Left hindlimb (tissue), 1 donor: Measurements from ENCODE around the gene ZNF500.

ENCODE experiments used
- DNase-seq: peaks from one replicate; pipeline ENCODE4 v3.0.0-alpha.2; 2018

ZNF500 gene

GRCh38 chr16:4766875-4767628, at the start of gene ZNF500:
Gene ZNF500, minus strand, starts transcription at chr16:4767162. Its CDS starts 1,184 bp downstream, at chr16:4765978.
- peak; percentile 98 for DNase-seq

- DNase-seq, result no peak
These were observed 47.7 kb upstream of the ZNF500 start for GRCh38 chr16:4814542-4815173.

GRCh38 chr16:4814046-4814445, 47.1 kb upstream of the ZNF500 start:
- no peak for DNase-seq

GRCh38 chr16:4813251-4814003, 46.5 kb upstream of the ZNF500 start:
- no peak for DNase-seq

- DNase-seq, result no peak
These were observed 44.8 kb upstream of the ZNF500 start for GRCh38 chr16:4811773-4812172.

- no peak for DNase-seq
These were observed 44.3 kb upstream of the ZNF500 start for GRCh38 chr16:4811242-4811641.

GRCh38 chr16:4806280-4806679, 39.3 kb upstream of the ZNF500 start:
- DNase-seq, result no peak

- no peak for DNase-seq
These were observed 38.3 kb upstream of the ZNF500 start for GRCh38 chr16:4805231-4805630.

GRCh38 chr16:4803898-4804762, 37.2 kb upstream of the ZNF500 start:
- DNase-seq, result no peak

- DNase-seq, result no peak
These were observed 36.5 kb upstream of the ZNF500 start for GRCh38 chr16:4803401-4803844.

GRCh38 chr16:4802659-4803287, 35.8 kb upstream of the ZNF500 start:
- DNase-seq, result peak; percentile 93

- DNase-seq, result no peak
These were observed 35.1 kb upstream of the ZNF500 start, which contains the start of gene ROGDI for GRCh38 chr16:4801962-4802658. Gene ROGDI, minus strand, starts transcription at chr16:4802633. Its CDS starts 62 bp downstream, at chr16:4802571.

GRCh38 chr16:4801051-4801961, 34.3 kb upstream of the ZNF500 start:
- no peak for DNase-seq

- DNase-seq, result no peak
These were observed 33.5 kb upstream of the ZNF500 start for GRCh38 chr16:4800290-4801041.

GRCh38 chr16:4799171-4799855, 32.4 kb upstream of the ZNF500 start:
- DNase-seq, result no peak

GRCh38 chr16:4798456-4798855, 31.5 kb upstream of the ZNF500 start:
- no peak for DNase-seq

GRCh38 chr16:4797805-4798252, 30.9 kb upstream of the ZNF500 start:
- DNase-seq, result no peak

GRCh38 chr16:4796982-4797804, 30.2 kb upstream of the ZNF500 start:
- no peak for DNase-seq
